OCI-M2 (cell line): ENCODE results near the gene CDH26.

Experiments
- DNase-seq: peaks from one replicate; lab custom pipeline; 2025; ENCODE audit not compliant: unreplicated experiment; lab: John Stamatoyannopoulos, UW

CDH26 gene

GRCh38 chr20:60010689-60011458, 52.7 kb downstream of the CDH26 start:
- DNase-seq, result no peak

- DNase-seq, result no peak
Measured at GRCh38 chr20:60011512-60012507, 53.6 kb downstream of the CDH26 start.

GRCh38 chr20:60013296-60014139, 55.3 kb downstream of the CDH26 start:
- no peak for DNase-seq

GRCh38 chr20:60016406-60016805, 58.2 kb downstream of the CDH26 start:
- no peak for DNase-seq

GRCh38 chr20:60020251-60020650, 62.0 kb downstream of the CDH26 start:
- no peak for DNase-seq

GRCh38 chr20:60021104-60021503, 62.9 kb downstream of the CDH26 start:
- no peak for DNase-seq

- no peak for DNase-seq
Measured at GRCh38 chr20:60022849-60023248, 64.6 kb downstream of the CDH26 start.

- no peak for DNase-seq
Measured at GRCh38 chr20:60024245-60024644, 66.0 kb downstream of the CDH26 start.

GRCh38 chr20:60024801-60025200, 66.6 kb downstream of the CDH26 start:
- DNase-seq, result no peak

GRCh38 chr20:60026010-60026409, 67.8 kb downstream of the CDH26 start:
- DNase-seq, result no peak

GRCh38 chr20:60030471-60030870, 72.2 kb downstream of the CDH26 start:
- no peak for DNase-seq

GRCh38 chr20:60031107-60031506, 72.9 kb downstream of the CDH26 start:
- DNase-seq, result no peak

- DNase-seq, result no peak
Measured at GRCh38 chr20:60034231-60035110, 76.2 kb downstream of the CDH26 start.

- DNase-seq, result no peak
Measured at GRCh38 chr20:60035486-60035885, 77.3 kb downstream of the CDH26 start.

- DNase-seq, result no peak
Measured at GRCh38 chr20:60036346-60036745, 78.1 kb downstream of the CDH26 start.

GRCh38 chr20:60036746-60037499, 78.7 kb downstream of the CDH26 start:
- no peak for DNase-seq

GRCh38 chr20:60038400-60039008, 80.3 kb downstream of the CDH26 start:
- DNase-seq, result no peak

GRCh38 chr20:60039526-60039925, 81.3 kb downstream of the CDH26 start:
- DNase-seq, result no peak
